A549 (cell line): Measurements from ENCODE around the gene SPIRE2. TPM values are rescaled to one million over a fixed set of nuclear protein-coding genes. Genes with fewer than 3 reads are reported as not detected.

Experiments
- ATAC-seq, 2 experiments: fragments of 200-7000 bp in 1 of 2; fragments of >200 bp in 1 of 2; cut with Nextera tagmentation in 1 of 2; cut with Tn5 transposase in 1 of 2; 3 replicates each; pipeline versions ENCODE4 v1.8.0 to v1.9.1; 2018 to 2020; ENCODE audit warnings: mild to moderate bottlenecking in 1 of 2, moderate library complexity in 1 of 2
- CTCF ChIA-PET: fragments of 300-600 bp; sonication (Branson Sonifier 250); formaldehyde crosslinking; extraction: SDS; loops from one replicate; lab custom pipeline; 2021; ENCODE audit warnings: antibody characterized with exemption, inconsistent platforms; lab: Yijun Ruan, JAX
- POLR2A ChIA-PET: fragments of 350-600 bp; formaldehyde crosslinking; extraction: SDS; loops from one replicate; lab custom pipeline; 2021; ENCODE audit warnings: antibody characterized with exemption, inconsistent platforms; lab: Yijun Ruan, JAX
- DNase-seq, 2 experiments: peaks; one replicate each; pipeline versions ENCODE4 v3.0.0 to v3.0.0-alpha.2; 2011 to 2016; ENCODE audit warnings: low read depth in 1 of 2, low spot score in 1 of 2
- FAIRE-seq: peaks from 2 replicates; lab custom pipeline; 2011; peaks lifted over from hg19 to GRCh38; lab: Jason Lieb, UNC
- H3K27ac ChIP-seq, 2 experiments: fragments of >200 bp; sonication (Bioruptor Twin); formaldehyde crosslinking; 3 replicates each; pipeline ENCODE4 v1.5.1; 2016 to 2017
- H3K4me1 ChIP-seq: fragments of >200 bp; sonication (Bioruptor Twin); formaldehyde crosslinking; 3 replicates; pipeline ENCODE4 v1.6.1; 2016
- H3K4me2 ChIP-seq: fragments of >200 bp; sonication (Bioruptor Twin); formaldehyde crosslinking; 3 replicates; pipeline ENCODE4 v1.6.1; 2016
- H3K4me3 ChIP-seq: fragments of >200 bp; sonication (Bioruptor Twin); formaldehyde crosslinking; 3 replicates; pipeline ENCODE4 v1.5.1; 2016
- H3K9me3 ChIP-seq: fragments of >200 bp; sonication (Bioruptor Twin); formaldehyde crosslinking; 3 replicates; pipeline ENCODE4 v1.6.1; 2016
- CEBPB ChIP-seq, 2 experiments: fragments of >200 bp in 1 of 2; sonication (Bioruptor Twin) in 1 of 2; formaldehyde crosslinking in 1 of 2; IDR thresholded peaks; 2 replicates each; pipeline ENCODE4 v1.6.1; 2012 to 2016
- CHD2 ChIP-seq: fragments of 150-350 bp; IDR thresholded peaks from 2 replicates; pipeline ENCODE4 v1.6.1; 2014; ENCODE audit warnings: low read length; ENCODE audit not compliant: partially characterized antibody
- FOSB ChIP-seq: fragments of 250-450 bp; sonication (Bioruptor Pico); IDR thresholded peaks from 2 replicates; pipeline ENCODE4 v1.5.0; 2020; ENCODE audit warnings: mild to moderate bottlenecking, moderate library complexity
- FOSL2 ChIP-seq, 2 experiments: fragments of 450-650 bp in 1 of 2; fragments of >200 bp in 1 of 2; sonication (Bioruptor Twin) in 1 of 2; formaldehyde crosslinking; IDR thresholded peaks; 2 replicates each; pipeline versions ENCODE4 v1.5.0 to v1.6.1; 2016 to 2020; ENCODE audit warnings: mild to moderate bottlenecking in 1 of 2, moderate library complexity in 1 of 2
- FOXS1 ChIP-seq: fragments of 250-450 bp; sonication (Bioruptor Pico); IDR thresholded peaks from 2 replicates; pipeline ENCODE4 v1.5.0; 2020; ENCODE audit warnings: mild to moderate bottlenecking, moderate library complexity
- HEYL ChIP-seq: fragments of 250-450 bp; sonication (Bioruptor Pico); IDR thresholded peaks from 2 replicates; pipeline ENCODE4 v1.8.0; 2021; ENCODE audit warnings: mild to moderate bottlenecking, moderate library complexity
- KDM1A ChIP-seq: fragments of 200-600 bp; sonication (generic); IDR thresholded peaks from 2 replicates; pipeline ENCODE4 v1.6.1; 2016; ENCODE audit warnings: low read depth, mild to moderate bottlenecking
- KDM5A ChIP-seq: fragments of 200-600 bp; sonication (generic); IDR thresholded peaks from 2 replicates; pipeline ENCODE4 v1.6.1; 2016; ENCODE audit warnings: antibody characterized with exemption, mild to moderate bottlenecking
- MAFK ChIP-seq: fragments of 450-650 bp; IDR thresholded peaks from 2 replicates; pipeline ENCODE4 v1.6.1; 2014; ENCODE audit not compliant: partially characterized antibody
- NR3C1 ChIP-seq: fragments of >200 bp; sonication (Bioruptor Twin); formaldehyde crosslinking; IDR thresholded peaks from 3 replicates; pipeline ENCODE4 v1.6.1; 2017
- RAD21 ChIP-seq, 2 experiments: fragments of >200 bp in 1 of 2; sonication (Bioruptor Twin) in 1 of 2; formaldehyde crosslinking in 1 of 2; IDR thresholded peaks in 1 of 2; conservative IDR thresholded peaks in 1 of 2; 2 replicates in 1 of 2; 3 replicates in 1 of 2; pipeline ENCODE4 v1.6.1; 2012 to 2018; ENCODE audit warnings: inconsistent platforms in 1 of 2
- RARB ChIP-seq: fragments of 250-450 bp; sonication (Bioruptor Pico); IDR thresholded peaks from 2 replicates; pipeline ENCODE4 v1.8.0; 2021; ENCODE audit warnings: mild to moderate bottlenecking, moderate library complexity
- RCOR1 ChIP-seq: fragments of 150-350 bp; IDR thresholded peaks from 2 replicates; pipeline ENCODE4 v1.6.1; 2014; ENCODE audit warnings: antibody characterized with exemption, low read length, low read depth
- SMC3 ChIP-seq: fragments of >200 bp; sonication (Bioruptor Twin); formaldehyde crosslinking; IDR thresholded peaks from 3 replicates; pipeline ENCODE4 v1.6.1; 2018; ENCODE audit warnings: inconsistent platforms
- SREBF2 ChIP-seq: fragments of 450-650 bp; IDR thresholded peaks from 2 replicates; pipeline ENCODE4 v1.6.1; 2014; ENCODE audit warnings: mild to moderate bottlenecking, moderate library complexity
- ZNF302 ChIP-seq: fragments of 250-450 bp; sonication (Bioruptor Pico); IDR thresholded peaks from 2 replicates; pipeline ENCODE4 v1.9.0; 2021; ENCODE audit warnings: inconsistent platforms, mild to moderate bottlenecking, moderate library complexity
- ZSCAN20 ChIP-seq: fragments of 250-450 bp; sonication (Bioruptor Pico); IDR thresholded peaks from 2 replicates; pipeline ENCODE4 v1.8.0; 2022; ENCODE audit warnings: mild to moderate bottlenecking, moderate library complexity
- WGBS: methylation state at CpG from one replicate; pipeline ENCODE4 v1.1.6; 2017; ENCODE audit errors: missing lambda C conversion rate; 5-methylcytosine and 5-hydroxymethylcytosine counted together
- polyA plus RNA-seq, 4 experiments: library from polyadenylated mRNA; depleted of rRNA in 3 of 4; stranded (reverse); fragments of >200 nt; fragmentation: RNase III in 1 of 4; extraction: RNeasy Plus Mini Kit Qiagen cat#74134 plus additional on column Dnase treatment in 1 of 4; gene quantifications; 2 replicates in 3 of 4; 3 replicates in 1 of 4; pipeline ENCODE4 v1.2.3, GENCODE V29; 2011 to 2017
- TF ChIP-seq, protein P1 (sequence below): fragments of 200-600 bp; sonication (generic); IDR thresholded peaks from 2 replicates; pipeline ENCODE4 v1.6.1; 2016; ENCODE audit warnings: antibody characterized with exemption, mild to moderate bottlenecking, moderate library complexity
- TF ChIP-seq, protein P2 (sequence below): fragments of 150-350 bp; IDR thresholded peaks from 2 replicates; pipeline ENCODE4 v1.6.1; 2014; ENCODE audit warnings: low read depth, mild to moderate bottlenecking, low read length
- TF ChIP-seq, protein P3 (sequence below): fragments of >200 bp; sonication (Bioruptor Twin); formaldehyde crosslinking; IDR thresholded peaks from 3 replicates; pipeline ENCODE4 v1.6.1; 2016
- TF ChIP-seq, protein P4 (sequence below): IDR thresholded peaks from 2 replicates; pipeline ENCODE4 v1.6.1; 2012; ENCODE audit warnings: low read depth, borderline replicate concordance
- TF ChIP-seq, protein P5 (sequence below): fragments of 450-650 bp; IDR thresholded peaks from 2 replicates; pipeline ENCODE4 v1.6.1; 2014; ENCODE audit warnings: antibody characterized with exemption

The SPIRE2 gene
- polyA plus RNA-seq, 2 of the 4 experiments (the other 2 are of a cell fraction): 6.0 to 9.9 TPM

DNA sequence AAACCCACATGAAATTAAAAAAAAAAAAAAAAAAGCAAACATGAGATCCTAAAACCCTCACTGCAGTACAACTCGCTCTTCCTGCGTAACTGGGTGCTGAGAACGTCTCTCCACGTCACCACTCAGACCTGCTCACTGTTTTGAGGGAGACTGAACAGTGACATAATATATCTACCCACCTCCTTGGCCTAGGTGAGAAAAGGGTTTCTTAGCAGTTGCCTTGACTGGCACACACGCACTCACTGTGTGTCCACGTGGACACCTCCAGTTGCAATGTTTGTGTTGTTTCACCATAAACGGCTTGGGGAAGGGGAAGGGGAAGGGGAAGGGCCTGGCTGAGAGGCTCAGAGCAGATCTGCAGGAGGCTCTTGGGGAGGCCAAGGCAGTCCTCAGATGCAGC is 43.9 kb upstream of the SPIRE2 start:
- ChIA-PET POLR2A (no interaction called here), CTCF (interaction anchor here (1.4 kb wide), 1 partner anchor 78 kb away, joined by 6 read pairs; no protein-coding TSS in a partner anchor)
- Histone ChIP-seq H3K27ac (no peak overlapping the region), H3K4me1 (no peaks in the 10 kb centered on the region), H3K9me3 (no peaks in the 10 kb centered on the region), H3K4me2 (no peak overlapping the region), H3K4me3 (no peak overlapping the region)
- TF ChIP-seq, protein P1, sequence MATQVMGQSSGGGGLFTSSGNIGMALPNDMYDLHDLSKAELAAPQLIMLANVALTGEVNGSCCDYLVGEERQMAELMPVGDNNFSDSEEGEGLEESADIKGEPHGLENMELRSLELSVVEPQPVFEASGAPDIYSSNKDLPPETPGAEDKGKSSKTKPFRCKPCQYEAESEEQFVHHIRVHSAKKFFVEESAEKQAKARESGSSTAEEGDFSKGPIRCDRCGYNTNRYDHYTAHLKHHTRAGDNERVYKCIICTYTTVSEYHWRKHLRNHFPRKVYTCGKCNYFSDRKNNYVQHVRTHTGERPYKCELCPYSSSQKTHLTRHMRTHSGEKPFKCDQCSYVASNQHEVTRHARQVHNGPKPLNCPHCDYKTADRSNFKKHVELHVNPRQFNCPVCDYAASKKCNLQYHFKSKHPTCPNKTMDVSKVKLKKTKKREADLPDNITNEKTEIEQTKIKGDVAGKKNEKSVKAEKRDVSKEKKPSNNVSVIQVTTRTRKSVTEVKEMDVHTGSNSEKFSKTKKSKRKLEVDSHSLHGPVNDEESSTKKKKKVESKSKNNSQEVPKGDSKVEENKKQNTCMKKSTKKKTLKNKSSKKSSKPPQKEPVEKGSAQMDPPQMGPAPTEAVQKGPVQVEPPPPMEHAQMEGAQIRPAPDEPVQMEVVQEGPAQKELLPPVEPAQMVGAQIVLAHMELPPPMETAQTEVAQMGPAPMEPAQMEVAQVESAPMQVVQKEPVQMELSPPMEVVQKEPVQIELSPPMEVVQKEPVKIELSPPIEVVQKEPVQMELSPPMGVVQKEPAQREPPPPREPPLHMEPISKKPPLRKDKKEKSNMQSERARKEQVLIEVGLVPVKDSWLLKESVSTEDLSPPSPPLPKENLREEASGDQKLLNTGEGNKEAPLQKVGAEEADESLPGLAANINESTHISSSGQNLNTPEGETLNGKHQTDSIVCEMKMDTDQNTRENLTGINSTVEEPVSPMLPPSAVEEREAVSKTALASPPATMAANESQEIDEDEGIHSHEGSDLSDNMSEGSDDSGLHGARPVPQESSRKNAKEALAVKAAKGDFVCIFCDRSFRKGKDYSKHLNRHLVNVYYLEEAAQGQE: no peak
- TF ChIP-seq KDM5A: no peak
- no peak for TF ChIP-seq RAD21 (conservative IDR thresholded peaks at IDR 0.05 in 1 of 2, IDR thresholded peaks at IDR 0.05 in 1 of 2)
- no peak for TF ChIP-seq ZSCAN20
- no peak for TF ChIP-seq SREBF2
- no peak for TF ChIP-seq FOSL2 (IDR thresholded peaks at IDR 0.05)
- no peak for TF ChIP-seq FOSL2 (CRISPR knock-in tag; IDR thresholded peaks at IDR 0.05)
- TF ChIP-seq RARB: no peak
- no peak for TF ChIP-seq ZNF302 (CRISPR knock-in tag)
- TF ChIP-seq, protein P2, sequence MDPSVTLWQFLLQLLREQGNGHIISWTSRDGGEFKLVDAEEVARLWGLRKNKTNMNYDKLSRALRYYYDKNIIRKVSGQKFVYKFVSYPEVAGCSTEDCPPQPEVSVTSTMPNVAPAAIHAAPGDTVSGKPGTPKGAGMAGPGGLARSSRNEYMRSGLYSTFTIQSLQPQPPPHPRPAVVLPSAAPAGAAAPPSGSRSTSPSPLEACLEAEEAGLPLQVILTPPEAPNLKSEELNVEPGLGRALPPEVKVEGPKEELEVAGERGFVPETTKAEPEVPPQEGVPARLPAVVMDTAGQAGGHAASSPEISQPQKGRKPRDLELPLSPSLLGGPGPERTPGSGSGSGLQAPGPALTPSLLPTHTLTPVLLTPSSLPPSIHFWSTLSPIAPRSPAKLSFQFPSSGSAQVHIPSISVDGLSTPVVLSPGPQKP: no peak
- TF ChIP-seq CHD2: no peak
- no peak for TF ChIP-seq KDM1A
- TF ChIP-seq, protein P3, sequence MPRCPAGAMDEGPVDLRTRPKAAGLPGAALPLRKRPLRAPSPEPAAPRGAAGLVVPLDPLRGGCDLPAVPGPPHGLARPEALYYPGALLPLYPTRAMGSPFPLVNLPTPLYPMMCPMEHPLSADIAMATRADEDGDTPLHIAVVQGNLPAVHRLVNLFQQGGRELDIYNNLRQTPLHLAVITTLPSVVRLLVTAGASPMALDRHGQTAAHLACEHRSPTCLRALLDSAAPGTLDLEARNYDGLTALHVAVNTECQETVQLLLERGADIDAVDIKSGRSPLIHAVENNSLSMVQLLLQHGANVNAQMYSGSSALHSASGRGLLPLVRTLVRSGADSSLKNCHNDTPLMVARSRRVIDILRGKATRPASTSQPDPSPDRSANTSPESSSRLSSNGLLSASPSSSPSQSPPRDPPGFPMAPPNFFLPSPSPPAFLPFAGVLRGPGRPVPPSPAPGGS: no peak
- ATAC-seq: no peak
- no peak for FAIRE-seq
- 81% methylated on average over 7 of the region's 7 CpGs for WGBS
- DNase-seq: no peak

DNA sequence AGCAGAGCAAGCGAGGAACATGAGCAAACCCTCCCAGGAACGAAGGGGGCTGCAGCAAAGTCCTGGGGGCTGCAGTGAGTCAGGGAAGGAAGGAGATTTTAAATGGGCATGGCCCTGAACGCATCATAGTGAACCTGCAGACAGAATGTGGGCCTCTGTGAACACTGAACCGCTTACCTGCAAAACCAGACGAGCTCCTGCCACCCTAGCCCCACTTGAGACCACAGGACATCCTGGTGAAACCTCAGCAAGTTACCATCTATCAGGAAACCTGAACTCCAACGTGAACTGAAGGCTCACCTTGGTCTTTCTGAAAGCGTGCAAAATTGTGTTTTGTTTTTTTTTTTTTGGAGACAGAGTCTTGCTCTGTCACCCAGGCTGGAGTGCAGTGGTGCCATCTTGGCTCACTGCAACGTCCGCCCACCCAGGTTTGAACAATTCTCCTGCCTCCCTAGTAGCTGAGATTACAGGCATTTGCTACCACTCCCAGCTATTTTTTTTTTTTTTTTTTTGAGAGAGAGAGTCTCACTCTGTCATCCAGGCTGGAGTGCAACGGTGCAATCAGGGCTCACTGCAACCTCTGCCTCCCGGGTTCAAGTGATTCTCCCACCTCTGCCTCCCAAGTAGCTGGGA is 42.6 kb upstream of the SPIRE2 start:
- H3K4me1 ChIP-seq: no peaks in the 10 kb centered on the region
- H3K4me3 ChIP-seq: no peak overlapping the region
- TF ChIP-seq FOSB (CRISPR knock-in tag) (no peak), HEYL (no peak), SREBF2 (no peak), RCOR1 (no peak), NR3C1 (no peak), CEBPB (IDR thresholded peaks at IDR 0.05) (no peak), FOXS1 (CRISPR knock-in tag) (no peak), MAFK (no peak), SMC3 (no peak), KDM1A (no peak)
- TF ChIP-seq, protein P4, sequence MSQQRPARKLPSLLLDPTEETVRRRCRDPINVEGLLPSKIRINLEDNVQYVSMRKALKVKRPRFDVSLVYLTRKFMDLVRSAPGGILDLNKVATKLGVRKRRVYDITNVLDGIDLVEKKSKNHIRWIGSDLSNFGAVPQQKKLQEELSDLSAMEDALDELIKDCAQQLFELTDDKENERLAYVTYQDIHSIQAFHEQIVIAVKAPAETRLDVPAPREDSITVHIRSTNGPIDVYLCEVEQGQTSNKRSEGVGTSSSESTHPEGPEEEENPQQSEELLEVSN: no peak
- TF ChIP-seq, protein P1: no peak
- TF ChIP-seq, protein P5, sequence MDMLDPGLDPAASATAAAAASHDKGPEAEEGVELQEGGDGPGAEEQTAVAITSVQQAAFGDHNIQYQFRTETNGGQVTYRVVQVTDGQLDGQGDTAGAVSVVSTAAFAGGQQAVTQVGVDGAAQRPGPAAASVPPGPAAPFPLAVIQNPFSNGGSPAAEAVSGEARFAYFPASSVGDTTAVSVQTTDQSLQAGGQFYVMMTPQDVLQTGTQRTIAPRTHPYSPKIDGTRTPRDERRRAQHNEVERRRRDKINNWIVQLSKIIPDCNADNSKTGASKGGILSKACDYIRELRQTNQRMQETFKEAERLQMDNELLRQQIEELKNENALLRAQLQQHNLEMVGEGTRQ: no peak
- ATAC-seq (no peak), FAIRE-seq (no peak), DNase-seq (no peak)
- no peaks in the 10 kb centered on the region for H3K9me3 ChIP-seq
- ChIA-PET CTCF (interaction anchor here (0.6 to 1.6 kb wide), 5 partner anchors 8 to 80 kb away, joined by 3 to 6 read pairs (median 4); no protein-coding TSS in a partner anchor), POLR2A (interaction anchor here (0.7 kb wide), 1 partner anchor 297 kb away, joined by 7 read pairs; no protein-coding TSS in a partner anchor)
- no peak overlapping the region for H3K27ac ChIP-seq
- H3K4me2 ChIP-seq: no peak overlapping the region
- WGBS: 93% methylated on average over 11 of the region's 11 CpGs
